Upper lobe of left lung (tissue), 6 donors: ENCODE results near the gene PRRG1. TPM values are rescaled to one million over a fixed set of nuclear protein-coding genes. Genes with fewer than 3 reads are reported as not detected.
"Not testable (repeated sequence)": the region's sequence is repeated elsewhere in the genome, so short reads cannot be mapped to it uniquely, and the experiment has no call there.

Experiments used
- ATAC-seq, 2 donors: fragments of 200-7000 bp; cut with Tn5 transposase; one replicate each; pipeline ENCODE4 v1.9.1; 2022; ENCODE audit warnings: mild to moderate bottlenecking in 2 of 2, moderate library complexity in 2 of 2; ENCODE audit not compliant: low FRiP score in 2 of 2
- DNase-seq, 2 donors: peaks; one replicate each; pipeline ENCODE4 v3.0.0-alpha.2; 2019 to 2020
- H3K27ac ChIP-seq, 4 donors: fragments of 200-600 bp; sonication (generic); one replicate each; pipeline ENCODE4 v1.5.1; 2016 to 2019
- H3K27me3 ChIP-seq, 4 donors: fragments of 200-600 bp; sonication (generic); one replicate each; pipeline ENCODE4 v1.5.1; 2017 to 2019
- H3K36me3 ChIP-seq, 4 donors: fragments of 200-600 bp; sonication (generic); one replicate each; pipeline ENCODE4 v1.5.1; 2016 to 2019
- H3K4me1 ChIP-seq, 4 donors: fragments of 200-600 bp; sonication (generic); one replicate each; pipeline ENCODE4 v1.5.1; 2018 to 2019
- H3K4me3 ChIP-seq, 4 donors: fragments of 200-600 bp; sonication (generic); one replicate each; pipeline ENCODE4 v1.5.1; 2017 to 2019; ENCODE audit warnings: mild to moderate bottlenecking in 2 of 4, moderate library complexity in 1 of 4
- H3K9me3 ChIP-seq, 4 donors: fragments of 200-600 bp; sonication (generic); one replicate each; pipeline ENCODE4 v1.5.1; 2018 to 2019
- EP300 ChIP-seq, 4 donors: sonication (generic); formaldehyde crosslinking; IDR thresholded peaks; one replicate each; pipeline ENCODE4 v1.5.1; 2017; ENCODE audit warnings: antibody characterized with exemption in 4 of 4, control low read depth in 2 of 4
- POLR2A ChIP-seq, 4 donors: fragments of 450-650 bp; IDR thresholded peaks; one replicate each; pipeline ENCODE4 v1.5.1; 2016 to 2017; ENCODE audit warnings: antibody characterized with exemption in 4 of 4, mild to moderate bottlenecking in 2 of 4
- POLR2AphosphoS5 ChIP-seq, 2 donors: sonication (generic); formaldehyde crosslinking; IDR thresholded peaks; one replicate each; pipeline ENCODE4 v1.5.1; 2017; ENCODE audit warnings: antibody characterized with exemption in 2 of 2
- WGBS, 2 donors: methylation state at CpG; one replicate each; pipeline ENCODE4 v1.1.5; 2017 to 2018; 5-methylcytosine and 5-hydroxymethylcytosine counted together
- total RNA-seq, 6 donors: library from RNA; depleted of rRNA in 4 of 6; stranded (reverse); fragments of >200 nt in 4 of 6; gene quantifications; one replicate each; pipeline versions ENCODE4 v1.1.0 to v1.2.1, GENCODE V29; 2016 to 2021
- TF ChIP-seq, protein P1 (sequence below), 6 experiments: fragments of 450-650 bp in 4 of 6; fragments of 200-600 bp in 2 of 6; sonication (generic) in 2 of 6; IDR thresholded peaks; one replicate each; pipeline ENCODE4 v1.5.1; 2016 to 2019; ENCODE audit warnings: antibody characterized with exemption in 6 of 6
- donor health status: DM: no; HTN: no; CAD: no; lungs with moderate emphysema.
- donor health status: DM: no; HTN: yes; CAD: no; lungs with severe emphysema.

Gene PRRG1
- total RNA-seq, 6 donors from 2014 or later, result 6.2 to 13.4 (median 9.2) TPM

DNA sequence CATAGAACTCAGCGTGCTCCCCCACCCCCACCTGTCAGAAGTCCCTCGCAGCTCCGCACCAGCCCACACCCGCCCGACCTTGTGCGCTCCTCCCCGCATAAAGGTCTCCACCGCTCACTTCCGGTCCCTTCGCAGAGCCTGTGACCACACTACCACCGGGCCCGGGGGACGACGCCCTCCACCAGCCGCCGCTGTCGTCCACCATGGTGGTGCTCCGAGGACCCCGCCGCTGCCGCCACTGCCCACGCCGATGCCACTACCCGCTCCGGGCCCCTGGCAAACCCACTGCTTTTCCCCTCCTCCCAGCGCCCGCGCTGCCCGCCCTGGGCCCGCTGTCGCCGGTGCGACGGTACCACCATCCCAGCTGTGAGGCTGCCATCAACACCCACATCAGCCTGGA lies 142.5 kb downstream of the PRRG1 start:
- TF ChIP-seq, protein P1, sequence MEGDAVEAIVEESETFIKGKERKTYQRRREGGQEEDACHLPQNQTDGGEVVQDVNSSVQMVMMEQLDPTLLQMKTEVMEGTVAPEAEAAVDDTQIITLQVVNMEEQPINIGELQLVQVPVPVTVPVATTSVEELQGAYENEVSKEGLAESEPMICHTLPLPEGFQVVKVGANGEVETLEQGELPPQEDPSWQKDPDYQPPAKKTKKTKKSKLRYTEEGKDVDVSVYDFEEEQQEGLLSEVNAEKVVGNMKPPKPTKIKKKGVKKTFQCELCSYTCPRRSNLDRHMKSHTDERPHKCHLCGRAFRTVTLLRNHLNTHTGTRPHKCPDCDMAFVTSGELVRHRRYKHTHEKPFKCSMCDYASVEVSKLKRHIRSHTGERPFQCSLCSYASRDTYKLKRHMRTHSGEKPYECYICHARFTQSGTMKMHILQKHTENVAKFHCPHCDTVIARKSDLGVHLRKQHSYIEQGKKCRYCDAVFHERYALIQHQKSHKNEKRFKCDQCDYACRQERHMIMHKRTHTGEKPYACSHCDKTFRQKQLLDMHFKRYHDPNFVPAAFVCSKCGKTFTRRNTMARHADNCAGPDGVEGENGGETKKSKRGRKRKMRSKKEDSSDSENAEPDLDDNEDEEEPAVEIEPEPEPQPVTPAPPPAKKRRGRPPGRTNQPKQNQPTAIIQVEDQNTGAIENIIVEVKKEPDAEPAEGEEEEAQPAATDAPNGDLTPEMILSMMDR (IDR thresholded peaks at IDR 0.05), result no peak
- TF ChIP-seq POLR2A (IDR thresholded peaks at IDR 0.05) (no peak), EP300 (IDR thresholded peaks at IDR 0.05) (no peak), POLR2AphosphoS5 (IDR thresholded peaks at IDR 0.05) (no peak)
- Histone ChIP-seq H3K27me3 (no peaks in the 10 kb centered on the region), H3K27ac (no peak overlapping the region), H3K9me3 (no peaks in the 10 kb centered on the region), H3K36me3 (no peaks in the 10 kb centered on the region), H3K4me1 (no peaks in the 10 kb centered on the region), H3K4me3 (no peak overlapping the region)
- ATAC-seq, result no peak
- WGBS, 2 donors, result 89 to 96% methylated on average over 20 to 30 of the region's 34 CpGs
- peak in 1 of 2 donors; percentile 46 for DNase-seq

DNA sequence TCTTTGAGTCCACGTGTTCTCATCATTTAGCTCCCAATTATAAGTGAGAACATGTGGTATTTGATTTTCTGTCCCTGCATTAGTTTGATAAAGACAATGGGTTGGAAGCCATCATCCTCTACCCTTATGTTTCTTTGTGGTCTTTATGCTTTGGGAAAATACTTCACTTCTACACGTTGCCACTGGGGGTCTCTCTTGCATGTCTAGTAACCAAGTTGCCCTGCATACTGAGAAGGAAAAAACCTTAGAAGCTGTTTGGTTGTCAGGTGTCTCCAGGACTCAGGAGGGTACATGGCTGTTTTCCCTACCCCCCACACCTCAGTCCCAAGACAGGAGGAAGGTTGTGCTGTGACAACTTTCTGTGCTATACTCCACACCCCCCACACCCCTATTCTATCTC lies 146.6 kb downstream of the PRRG1 start:
- not testable (repeated sequence) for DNase-seq, H3K27ac ChIP-seq, H3K4me3 ChIP-seq, H3K27me3 ChIP-seq, H3K4me1 ChIP-seq, ATAC-seq, H3K36me3 ChIP-seq, H3K9me3 ChIP-seq
- 8 to 38% methylated on average over 2 of the region's 2 CpGs for WGBS, 2 donors
- TF ChIP-seq, protein P1 (IDR thresholded peaks at IDR 0.05), result peak in 1 of 6 experiments; percentile 6

DNA sequence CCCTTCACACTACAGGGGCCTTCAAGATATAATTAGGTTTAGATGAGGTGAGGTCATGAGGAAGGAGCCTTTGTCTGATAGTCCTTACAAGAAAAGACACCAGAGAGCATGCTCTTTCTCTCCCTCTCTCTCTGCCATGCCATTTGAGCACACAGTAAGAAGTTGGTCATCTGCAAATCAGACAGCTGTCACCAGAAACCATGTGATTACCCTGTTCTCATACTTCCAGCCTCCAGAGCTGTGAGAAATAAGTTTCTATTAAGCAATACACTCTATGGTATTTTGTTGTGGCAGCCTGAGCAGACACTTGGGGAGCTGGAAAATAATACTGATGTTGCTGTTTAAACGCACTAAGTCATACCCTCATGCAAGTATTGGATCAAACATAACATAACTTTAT lies 148.0 kb downstream of the PRRG1 start:
- not testable (repeated sequence) for H3K27me3 ChIP-seq, ATAC-seq, H3K4me1 ChIP-seq, DNase-seq, H3K9me3 ChIP-seq, H3K4me3 ChIP-seq, H3K36me3 ChIP-seq, H3K27ac ChIP-seq
- 60 to 65% methylated on average over 1 of the region's 1 CpG for WGBS, 2 donors

DNA sequence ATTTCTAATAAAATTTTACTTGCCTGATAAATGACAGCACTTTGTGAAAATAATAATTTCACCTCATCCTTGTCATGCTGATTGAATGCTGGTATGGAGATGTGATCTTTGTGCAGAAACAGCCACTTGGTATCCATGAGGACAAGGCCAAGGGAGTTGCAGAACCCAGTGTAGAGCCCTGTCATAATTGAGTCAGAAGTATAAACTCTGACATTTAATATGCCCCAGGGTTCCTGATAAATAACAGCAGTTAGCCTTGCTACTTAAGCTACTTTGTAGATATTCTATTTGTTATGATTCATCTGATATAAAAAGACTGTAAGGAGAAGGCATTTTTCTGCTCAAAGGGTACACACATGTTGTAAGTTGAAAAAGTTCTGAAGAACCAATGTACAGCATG lies 149.2 kb downstream of the PRRG1 start:
- H3K9me3 ChIP-seq, ATAC-seq, H3K4me3 ChIP-seq, H3K27ac ChIP-seq, H3K27me3 ChIP-seq, H3K36me3 ChIP-seq, H3K4me1 ChIP-seq, DNase-seq: not testable (repeated sequence)

DNA sequence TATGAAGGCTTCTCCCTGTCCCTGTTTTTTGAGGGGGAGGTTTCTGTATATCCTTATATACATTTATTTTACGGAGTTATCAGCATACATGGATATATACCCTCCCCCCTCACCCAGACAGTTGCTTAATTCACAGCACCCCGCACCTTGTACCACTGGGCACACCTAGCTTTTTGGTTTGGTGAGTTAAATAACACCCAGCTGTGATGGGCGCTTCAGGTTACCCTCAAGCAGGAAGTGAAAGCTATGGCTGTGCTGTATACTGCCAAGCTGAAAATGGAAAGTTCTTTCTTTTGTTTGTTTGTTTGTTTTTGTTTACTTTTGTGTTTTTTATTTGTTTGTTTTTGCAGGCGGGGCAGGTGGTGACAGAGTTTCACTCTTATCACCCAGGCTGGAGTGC lies 150.5 kb downstream of the PRRG1 start:
- H3K36me3 ChIP-seq, H3K27ac ChIP-seq, H3K9me3 ChIP-seq, H3K4me1 ChIP-seq, ATAC-seq, H3K27me3 ChIP-seq, DNase-seq, H3K4me3 ChIP-seq: not testable (repeated sequence)
- WGBS, 2 donors, result 82 to 92% methylated on average over 3 to 4 of the region's 4 CpGs

DNA sequence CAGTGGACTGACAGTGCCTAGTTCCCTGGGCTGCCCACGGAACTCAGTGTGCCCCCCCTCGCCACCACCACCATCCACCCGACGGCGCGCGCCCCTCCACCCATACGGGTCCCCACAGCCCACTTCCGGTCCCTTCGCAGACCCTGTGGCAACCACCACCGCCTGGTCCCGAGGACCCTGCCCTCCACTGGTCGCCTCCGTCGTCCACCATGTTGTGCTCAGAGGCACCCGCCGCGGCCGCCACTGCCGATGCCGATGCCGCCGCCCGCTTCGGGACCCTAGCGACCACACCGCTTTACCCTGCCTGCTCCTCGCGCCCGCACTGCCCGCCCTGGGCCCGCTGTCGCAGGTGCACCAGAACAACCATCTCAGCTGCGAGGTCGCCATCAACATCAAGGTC lies 155.8 kb downstream of the PRRG1 start:
- no peak for ATAC-seq
- 91 to 97% methylated on average over 35 of the region's 35 CpGs for WGBS, 2 donors
- DNase-seq, result peak in 1 of 2 donors; percentile 46

More for the DNA sequence above, 155.8 kb downstream of the PRRG1 start:
- Histone ChIP-seq H3K27me3 (no peaks in the 10 kb centered on the region), H3K4me3 (no peak overlapping the region), H3K4me1 (no peaks in the 10 kb centered on the region), H3K27ac (no peak overlapping the region), H3K9me3 (no peaks in the 10 kb centered on the region), H3K36me3 (no peaks in the 10 kb centered on the region)
- TF ChIP-seq POLR2AphosphoS5 (IDR thresholded peaks at IDR 0.05) (no peak), POLR2A (IDR thresholded peaks at IDR 0.05) (no peak), EP300 (IDR thresholded peaks at IDR 0.05) (no peak)
- TF ChIP-seq, protein P1 (IDR thresholded peaks at IDR 0.05), result no peak

Other genes starting within 250 kb of the PRRG1 start
- gene LANCL3, start 222.3 kb downstream of the PRRG1 start, total RNA-seq, result 1 to 10 TPM in 5 of 6 donors, under 1 TPM in 1; 0.84 to 2.9 (median 1.8) TPM